Mesendoderm (in vitro differentiated cells): ENCODE measurements around the gene RNU6-9.

Experiments
- DNase-seq: peaks from one replicate; pipeline ENCODE4 v3.0.0; 2013
- H2AK5ac ChIP-seq: 2 replicates; pipeline ENCODE4 v1.6.1; 2013; ENCODE audit warnings: low read length, inconsistent platforms
- H2BK120ac ChIP-seq: 2 replicates; pipeline ENCODE4 v1.6.1; 2013; ENCODE audit warnings: low read depth, mild to moderate bottlenecking, low read length, moderate library complexity, mixed read lengths
- H2BK15ac ChIP-seq: replicated peaks from 2 replicates; pipeline ENCODE4 v1.6.1; 2013; ENCODE audit warnings: low read depth, mild to moderate bottlenecking, moderate library complexity
- H2BK5ac ChIP-seq: 2 replicates; pipeline ENCODE4 v1.6.1; 2013; ENCODE audit warnings: low read length, inconsistent platforms
- H3K18ac ChIP-seq: 2 replicates; pipeline ENCODE4 v1.6.1; 2013; ENCODE audit warnings: mild to moderate bottlenecking, low read length, mixed read lengths
- H3K23ac ChIP-seq: one replicate; pipeline ENCODE4 v1.6.1; 2013; ENCODE audit warnings: low read length
- H3K27ac ChIP-seq: 2 replicates; pipeline ENCODE4 v1.5.1; 2013; ENCODE audit warnings: low read depth, mild to moderate bottlenecking, inconsistent platforms, low read length, moderate library complexity
- H3K27me3 ChIP-seq: 2 replicates; pipeline ENCODE4 v1.6.1; 2013; ENCODE audit warnings: low read length, control low read depth, mild to moderate bottlenecking, inconsistent platforms; ENCODE audit not compliant: insufficient read depth, poor library complexity
- H3K36me3 ChIP-seq: 2 replicates; pipeline ENCODE4 v1.6.1; 2013; ENCODE audit warnings: low read length, inconsistent platforms; ENCODE audit not compliant: control insufficient read depth, insufficient read depth
- H3K4ac ChIP-seq: one replicate; pipeline ENCODE4 v1.6.1; 2013; ENCODE audit warnings: low read depth, mild to moderate bottlenecking, low read length, moderate library complexity
- H3K4me1 ChIP-seq: 2 replicates; pipeline ENCODE4 v1.6.1; 2013; ENCODE audit warnings: low read depth, low read length, inconsistent platforms; ENCODE audit not compliant: control insufficient read depth
- H3K4me2 ChIP-seq: 2 replicates; pipeline ENCODE4 v1.6.1; 2013; ENCODE audit warnings: low read length
- H3K4me3 ChIP-seq: 2 replicates; pipeline ENCODE4 v1.5.1; 2013; ENCODE audit warnings: mild to moderate bottlenecking, low read length
- H3K56ac ChIP-seq: one replicate; pipeline ENCODE4 v1.6.1; 2013; ENCODE audit warnings: low read length
- H3K79me1 ChIP-seq: 2 replicates; pipeline ENCODE4 v1.6.1; 2013; ENCODE audit warnings: low read length, inconsistent platforms
- H3K79me2 ChIP-seq: 2 replicates; pipeline ENCODE4 v1.6.1; 2013; ENCODE audit warnings: mild to moderate bottlenecking, low read length; ENCODE audit not compliant: control insufficient read depth, insufficient read depth
- H3K9ac ChIP-seq: 2 replicates; pipeline ENCODE4 v1.6.1; 2013; ENCODE audit warnings: low read length, inconsistent platforms
- H4K5ac ChIP-seq: one replicate; pipeline ENCODE4 v1.6.1; 2013; ENCODE audit warnings: low read length
- H4K8ac ChIP-seq: one replicate; pipeline ENCODE4 v1.6.1; 2013; ENCODE audit warnings: low read depth, mild to moderate bottlenecking, control low read depth, low read length, moderate library complexity
- WGBS: extraction: QIAGEN DNeasy Blood & Tissue Kit; methylation state at CpG from one replicate; pipeline ENCODE4 v1.1.7; 2013; ENCODE audit warnings: low lambda C conversion rate, missing lambda C conversion rate; ENCODE audit not compliant: insufficient coverage; ENCODE audit errors: extremely low coverage; 5-methylcytosine and 5-hydroxymethylcytosine counted together

Gene RNU6-9

DNA sequence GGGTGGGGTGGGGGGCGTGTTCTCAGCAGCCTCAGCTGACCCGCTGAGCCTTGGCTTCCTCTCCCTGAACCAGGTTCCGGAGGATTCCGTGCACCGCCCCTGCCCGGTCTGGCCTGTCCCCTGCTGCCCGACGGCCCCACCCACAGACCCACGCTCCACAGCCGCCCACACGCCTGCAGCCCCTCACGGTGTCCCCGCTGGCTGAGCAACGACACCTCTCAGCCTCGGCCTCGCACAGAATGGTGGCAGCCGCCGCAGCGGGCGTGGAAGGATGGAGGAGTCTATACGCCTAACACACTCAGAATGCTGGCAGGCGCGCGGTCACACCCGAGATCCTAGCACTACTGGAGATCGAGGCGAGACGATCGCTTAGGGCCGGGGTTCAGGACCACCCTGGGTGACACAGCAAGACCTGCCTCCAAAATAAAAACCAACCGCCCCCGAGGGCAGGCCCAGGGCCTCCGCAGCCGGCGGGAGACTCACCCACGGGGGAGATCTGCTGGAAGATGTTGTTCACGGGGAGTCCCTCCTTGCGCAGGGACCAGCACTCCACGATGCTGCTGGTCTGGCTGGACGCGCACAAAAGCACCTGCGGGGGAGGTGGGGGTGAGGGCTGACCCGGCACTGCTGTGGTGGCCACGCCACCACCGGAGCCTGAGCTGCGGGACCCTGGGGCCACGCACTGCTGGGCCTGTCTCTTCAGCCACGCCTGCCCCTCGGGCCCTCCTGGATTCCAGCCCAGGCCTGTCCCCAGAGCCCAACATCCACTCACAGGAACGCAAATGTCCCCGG, 8.7 kb upstream of the RNU6-9 start:
- no peak overlapping the region for H4K5ac ChIP-seq
- H3K9ac ChIP-seq = no peak overlapping the region
- no peak overlapping the region for H4K8ac ChIP-seq
- no peak overlapping the region for H3K27ac ChIP-seq
- H3K23ac ChIP-seq = no peak overlapping the region
- no peaks in the 10 kb centered on the region for H3K79me2 ChIP-seq
- no peak overlapping the region for H3K18ac ChIP-seq
- no peaks in the 10 kb centered on the region for H3K4me1 ChIP-seq
- no peak for DNase-seq
- no peaks in the 10 kb centered on the region for H3K79me1 ChIP-seq
- H3K4ac ChIP-seq = no peak overlapping the region
- no peak overlapping the region for H3K4me2 ChIP-seq
- no peak overlapping the region for H3K56ac ChIP-seq
- H3K4me3 ChIP-seq = no peak overlapping the region
- no peak overlapping the region for H2BK15ac ChIP-seq
- H2BK5ac ChIP-seq = no peak overlapping the region
- H2BK120ac ChIP-seq = no peak overlapping the region
- no peaks in the 10 kb centered on the region for H3K27me3 ChIP-seq
- H2AK5ac ChIP-seq = no peak overlapping the region
- H3K36me3 ChIP-seq = peaks cover 3% of the 10 kb centered on the region
- WGBS = no CpG with 5 or more reads among the region's 51 CpGs

GRCh38 chr19:885536-886224, 7.6 kb upstream of the RNU6-9 start:
- Histone ChIP-seq H3K9ac (no peak overlapping the region), H3K18ac (no peak overlapping the region), H2BK15ac (no peak overlapping the region), H3K23ac (no peak overlapping the region), H3K56ac (no peak overlapping the region), H3K36me3 (peaks cover 3% of the 10 kb centered on the region), H3K4me2 (no peak overlapping the region), H4K5ac (no peak overlapping the region), H3K79me2 (no peaks in the 10 kb centered on the region), H3K27me3 (no peaks in the 10 kb centered on the region), H2BK120ac (no peak overlapping the region), H3K4me1 (no peaks in the 10 kb centered on the region), H3K79me1 (no peaks in the 10 kb centered on the region), H2BK5ac (no peak overlapping the region), H2AK5ac (no peak overlapping the region), H4K8ac (no peak overlapping the region), H3K4ac (no peak overlapping the region), H3K27ac (no peak overlapping the region), H3K4me3 (no peak overlapping the region)
- no CpG with 5 or more reads among the region's 64 CpGs for WGBS
- no peak for DNase-seq

- H3K36me3 ChIP-seq = peaks cover 2% of the 10 kb centered on the region
- no peak overlapping the region for H4K5ac ChIP-seq
- no peak overlapping the region for H3K4ac ChIP-seq
- no peak overlapping the region for H3K4me2 ChIP-seq
- WGBS = no CpG with 5 or more reads among the region's 16 CpGs
- no peak overlapping the region for H2BK15ac ChIP-seq
- peak; percentile 65 for DNase-seq
- no peak overlapping the region for H2AK5ac ChIP-seq
- H3K27ac ChIP-seq = no peak overlapping the region
- H3K27me3 ChIP-seq = no peaks in the 10 kb centered on the region
- H3K4me3 ChIP-seq = no peak overlapping the region
- H2BK5ac ChIP-seq = no peak overlapping the region
- no peak overlapping the region for H3K18ac ChIP-seq
- H4K8ac ChIP-seq = no peak overlapping the region
- no peaks in the 10 kb centered on the region for H3K79me1 ChIP-seq
- H3K56ac ChIP-seq = no peak overlapping the region
- H3K79me2 ChIP-seq = peaks cover under 1% of the 10 kb centered on the region
- H3K9ac ChIP-seq = no peak overlapping the region
- no peak overlapping the region for H2BK120ac ChIP-seq
- H3K4me1 ChIP-seq = no peaks in the 10 kb centered on the region
- no peak overlapping the region for H3K23ac ChIP-seq
Measured at GRCh38 chr19:887072-887471, 6.2 kb upstream of the RNU6-9 start.

GRCh38 chr19:887599-887998, 5.7 kb upstream of the RNU6-9 start:
- no peak overlapping the region for H2AK5ac ChIP-seq
- no CpG with 5 or more reads among the region's 10 CpGs for WGBS
- no peak for DNase-seq
- H4K5ac ChIP-seq = no peak overlapping the region
- no peak overlapping the region for H2BK5ac ChIP-seq
- no peaks in the 10 kb centered on the region for H3K27me3 ChIP-seq
- H3K27ac ChIP-seq = no peak overlapping the region
- peaks cover 2% of the 10 kb centered on the region for H3K36me3 ChIP-seq
- no peak overlapping the region for H2BK15ac ChIP-seq
- H4K8ac ChIP-seq = no peak overlapping the region
- H3K9ac ChIP-seq = no peak overlapping the region
- no peak overlapping the region for H3K56ac ChIP-seq
- H3K23ac ChIP-seq = no peak overlapping the region
- H3K18ac ChIP-seq = no peak overlapping the region
- no peak overlapping the region for H2BK120ac ChIP-seq
- H3K4me1 ChIP-seq = no peaks in the 10 kb centered on the region
- H3K79me1 ChIP-seq = no peaks in the 10 kb centered on the region
- no peak overlapping the region for H3K4ac ChIP-seq
- H3K4me2 ChIP-seq = no peak overlapping the region
- peaks cover 3% of the 10 kb centered on the region for H3K79me2 ChIP-seq
- H3K4me3 ChIP-seq = no peak overlapping the region

DNA sequence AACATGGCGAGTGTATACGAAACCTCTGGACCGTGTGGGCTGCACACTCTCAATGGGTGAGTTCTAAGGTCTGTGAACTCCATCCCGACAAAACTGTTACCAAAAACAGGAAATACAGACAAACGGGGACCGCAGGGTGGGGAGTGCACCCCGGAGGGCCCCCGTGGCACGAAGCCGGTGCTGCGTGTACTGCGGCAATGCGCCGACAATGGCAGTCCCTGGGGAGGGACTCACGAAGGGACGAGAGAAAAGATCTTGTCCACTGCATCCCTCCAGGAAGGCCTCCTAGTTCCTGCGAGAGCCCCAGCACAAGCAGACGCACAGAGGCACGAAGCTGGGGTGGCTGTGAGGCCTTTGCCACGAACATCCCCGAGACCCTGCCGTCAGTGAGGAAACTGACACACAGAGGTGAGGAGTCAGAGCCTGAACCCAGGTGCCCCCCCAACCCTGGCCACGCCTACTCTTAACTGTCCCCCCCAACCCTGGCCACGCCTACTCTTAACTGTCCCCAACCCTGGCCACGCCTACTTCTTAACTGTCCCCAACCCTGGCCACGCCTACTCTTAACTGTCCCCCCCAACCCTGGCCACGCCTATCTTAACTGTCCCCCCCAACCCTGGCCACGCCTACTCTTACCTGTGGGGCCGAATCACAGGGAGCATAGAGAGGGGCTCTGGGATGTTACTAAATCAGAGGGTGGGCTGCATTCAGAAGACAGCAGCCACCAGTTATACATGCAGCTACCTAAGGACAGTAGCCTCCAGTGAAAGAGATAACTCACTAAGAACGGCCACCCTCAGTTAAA, 4.5 kb upstream of the RNU6-9 start:
- Histone ChIP-seq H3K4me1 (no peaks in the 10 kb centered on the region), H3K79me2 (peaks cover 3% of the 10 kb centered on the region), H3K4ac (no peak overlapping the region), H3K23ac (no peak overlapping the region), H3K4me3 (no peak overlapping the region), H3K56ac (no peak overlapping the region), H2AK5ac (no peak overlapping the region), H3K4me2 (no peak overlapping the region), H2BK5ac (no peak overlapping the region), H3K27ac (no peak overlapping the region), H3K9ac (no peak overlapping the region), H3K36me3 (peaks cover 2% of the 10 kb centered on the region), H3K27me3 (no peaks in the 10 kb centered on the region), H4K8ac (no peak overlapping the region), H2BK15ac (no peak overlapping the region), H4K5ac (no peak overlapping the region), H3K18ac (no peak overlapping the region), H3K79me1 (no peaks in the 10 kb centered on the region), H2BK120ac (no peak overlapping the region)
- no peak for DNase-seq
- no CpG with 5 or more reads among the region's 30 CpGs for WGBS
